Ishikawa (cell line): Measurements from ENCODE around the gene CHRNA4.

ENCODE experiments used
- CREB1 ChIP-seq: IDR thresholded peaks from 2 replicates; pipeline ENCODE4 v1.6.1; 2012; ENCODE audit warnings: low read depth
- EGR1 ChIP-seq: IDR thresholded peaks from 2 replicates; pipeline ENCODE4 v1.6.1; 2012
- FOXM1 ChIP-seq: IDR thresholded peaks from 2 replicates; pipeline ENCODE4 v1.6.1; 2012; ENCODE audit warnings: low read depth, borderline replicate concordance
- NFIC ChIP-seq: IDR thresholded peaks from 2 replicates; pipeline ENCODE4 v1.6.1; 2012
- RAD21 ChIP-seq: IDR thresholded peaks from 2 replicates; pipeline ENCODE4 v1.6.1; 2012; ENCODE audit warnings: low read depth
- TAF1 ChIP-seq: IDR thresholded peaks from 2 replicates; pipeline ENCODE4 v1.6.1; 2012; ENCODE audit warnings: low read depth, mild to moderate bottlenecking

GRCh38 chr20:63296531-63297299 is 64.4 kb downstream of the CHRNA4 start:
- TF ChIP-seq TAF1 = no peak
- TF ChIP-seq EGR1 = no peak
- no peak for TF ChIP-seq RAD21
- TF ChIP-seq NFIC = no peak
- TF ChIP-seq CREB1 = no peak
- no peak for TF ChIP-seq FOXM1
